B cell (primary cell): ENCODE results near the gene HDLBP. TPM values are rescaled to one million over a fixed set of nuclear protein-coding genes. Genes with fewer than 3 reads are reported as not detected.

ENCODE experiments used
- ATAC-seq: fragments of 200-7000 bp; cut with Tn5 transposase; one replicate; pipeline ENCODE4 v1.10.0; 2021; ENCODE audit warnings: low read depth, mild to moderate bottlenecking, moderate number of reproducible peaks, moderate library complexity
- CTCF ChIA-PET: fragments of 350-600 bp; sonication (Branson Sonifier 250); formaldehyde crosslinking; loops from one replicate; lab custom pipeline; 2021; ENCODE audit warnings: antibody characterized with exemption, inconsistent platforms; lab: Charles Lee
- POLR2A ChIA-PET: fragments of 350-600 bp; sonication (Branson Sonifier 250); formaldehyde crosslinking; loops from one replicate; lab custom pipeline; 2021; ENCODE audit warnings: antibody characterized with exemption; lab: Charles Lee
- DNase-seq: peaks from one replicate; pipeline ENCODE4 v3.0.0; 2013
- H2AFZ ChIP-seq: 2 replicates; pipeline ENCODE4 v1.6.1; 2012; ENCODE audit warnings: mild to moderate bottlenecking, low read depth, low read length; ENCODE audit not compliant: insufficient read depth, poor library complexity, severe bottlenecking
- H3K27ac ChIP-seq, 2 donors: 1 replicate in 1 of 2; 2 replicates in 1 of 2; pipeline ENCODE4 v1.5.1; 2012 to 2013; ENCODE audit warnings: low read length in 2 of 2, mild to moderate bottlenecking in 2 of 2, moderate library complexity in 1 of 2
- H3K27me3 ChIP-seq, 4 experiments: fragments of 200-600 bp in 1 of 4; sonication (generic) in 1 of 4; replicated peaks in 1 of 4; 1 replicate in 2 of 4; 2 replicates in 2 of 4; pipeline versions ENCODE4 v1.6.1 to v1.7.0; 2013 to 2016; ENCODE audit warnings: low read length in 3 of 4, mild to moderate bottlenecking in 2 of 4, mixed read lengths in 1 of 4, moderate library complexity in 1 of 4; ENCODE audit not compliant: insufficient read depth in 4 of 4, control insufficient read depth in 3 of 4; ENCODE audit errors: control extremely low read depth in 1 of 4
- H3K36me3 ChIP-seq, 2 experiments: replicated peaks in 1 of 2; 1 replicate in 1 of 2; 2 replicates in 1 of 2; pipeline versions ENCODE4 v1.6.1 to v1.7.1; 2013; ENCODE audit warnings: low read length in 1 of 2; ENCODE audit not compliant: insufficient read depth in 2 of 2, control insufficient read depth in 1 of 2; ENCODE audit errors: control extremely low read depth in 1 of 2, extremely low read depth in 1 of 2
- H3K4me1 ChIP-seq, 2 donors: fragments of 200-600 bp in 1 of 2; sonication (generic) in 1 of 2; 1 replicate in 1 of 2; 2 replicates in 1 of 2; pipeline versions ENCODE4 v1.5.1 to v1.6.1; 2013 to 2017; ENCODE audit warnings: low read length in 2 of 2; ENCODE audit not compliant: control insufficient read depth in 2 of 2, insufficient read depth in 2 of 2
- H3K4me2 ChIP-seq: replicated peaks from 2 replicates; pipeline ENCODE3; 2012; ENCODE audit warnings: mild to moderate bottlenecking, low read depth, low read length; ENCODE audit not compliant: poor library complexity, severe bottlenecking
- H3K4me3 ChIP-seq, 5 experiments: fragments of 200-600 bp in 1 of 5; sonication (generic) in 1 of 5; 1 replicate in 3 of 5; 2 replicates in 2 of 5; pipeline versions ENCODE4 v1.5.1 to v1.7.0; 2011 to 2016; ENCODE audit warnings: low read length in 4 of 5, mild to moderate bottlenecking in 4 of 5, low read depth in 2 of 5, control low read depth in 1 of 5, moderate library complexity in 1 of 5; ENCODE audit not compliant: insufficient read depth in 1 of 5; ENCODE audit errors: control extremely low read depth in 1 of 5, extremely low read depth in 1 of 5
- H3K79me2 ChIP-seq: fragments of 200-600 bp; sonication (generic); one replicate; pipeline ENCODE4 v1.6.0; 2016; ENCODE audit warnings: low read length; ENCODE audit not compliant: control insufficient read depth, insufficient read depth
- H3K9ac ChIP-seq: fragments of 200-600 bp; sonication (generic); 2 replicates; pipeline ENCODE4 v1.6.1; 2017; ENCODE audit warnings: mild to moderate bottlenecking, low read length, moderate library complexity
- H3K9me3 ChIP-seq, 3 donors: one replicate each; pipeline versions ENCODE4 v1.6.1 to v1.7.1; 2013; ENCODE audit warnings: low read length in 2 of 3; ENCODE audit not compliant: control insufficient read depth in 2 of 3, insufficient read depth in 1 of 3; ENCODE audit errors: control extremely low read depth in 1 of 3
- H4K20me1 ChIP-seq: 2 replicates; pipeline ENCODE4 v1.6.0; 2012; ENCODE audit warnings: mild to moderate bottlenecking, low read length; ENCODE audit not compliant: insufficient read depth, control insufficient read depth, poor library complexity, severe bottlenecking
- H3K27ac Mint-ChIP-seq: one replicate; pipeline ENCODE4 v1.8.0; 2021; ENCODE audit warnings: mixed read lengths
- H3K27me3 Mint-ChIP-seq: one replicate; pipeline ENCODE4 v1.8.0; 2021; ENCODE audit warnings: mixed read lengths
- H3K4me1 Mint-ChIP-seq: one replicate; pipeline ENCODE4 v1.8.0; 2021; ENCODE audit warnings: mixed read lengths
- H3K4me3 Mint-ChIP-seq: one replicate; pipeline ENCODE4 v1.8.0; 2021; ENCODE audit warnings: mixed read lengths
- H3K9me3 Mint-ChIP-seq: one replicate; pipeline ENCODE4 v1.8.0; 2022; ENCODE audit warnings: mixed read lengths; ENCODE audit not compliant: insufficient read depth
- CTCF ChIP-seq: fragments of 200-600 bp; IDR thresholded peaks from one replicate; pipeline ENCODE4 v1.8.0; 2022; ENCODE audit warnings: antibody characterized with exemption, mild to moderate bottlenecking
- EZH2 ChIP-seq: IDR thresholded peaks from 2 replicates; pipeline ENCODE4 v1.6.1; 2012; ENCODE audit warnings: borderline replicate concordance, low read depth, mild to moderate bottlenecking, moderate library complexity, low read length; ENCODE audit not compliant: insufficient read depth, poor library complexity, severe bottlenecking
- WGBS: methylation state at CpG from one replicate; pipeline ENCODE4 v1.1.5; 2013; ENCODE audit warnings: missing lambda C conversion rate; ENCODE audit not compliant: insufficient coverage; 5-methylcytosine and 5-hydroxymethylcytosine counted together
- intact Hi-C: fragments of 100-400 bp; cut with micrococcal nuclease; formaldehyde crosslinking; loops from one replicate; pipeline ENCODE4 v1.10.0; 2022
- polyA plus RNA-seq: library from polyadenylated mRNA; depleted of rRNA; stranded (reverse); fragments of >200 nt; gene quantifications from 2 replicates; pipeline ENCODE4 v1.2.3, GENCODE V29; 2012
- total RNA-seq, 2 donors: library from RNA; stranded (reverse); fragments of 120-200 nt in 1 of 2; gene quantifications; 1 replicate in 1 of 2; 2 replicates in 1 of 2; pipeline versions ENCODE4 v1.2.3 to v1.2.4, GENCODE V29; 2013 to 2022

HDLBP gene
- total and polyA plus RNA-seq, 2 donors (not counting 1 experiment from before 2014, with no cell fraction given) = 55.1 to 127 TPM

GRCh38 chr2:241187101-241187917 lies 128.2 kb downstream of the HDLBP start:
- 68% methylated on average over 14 of the region's 14 CpGs for WGBS
- Histone ChIP-seq H3K4me1 (peaks cover 0 to 12% of the 10 kb centered on the region in 2 donors), H3K9ac (no peak overlapping the region), H3K27ac (no peak overlapping the region), H4K20me1 (no peaks in the 10 kb centered on the region), H2AFZ (no peak overlapping the region), H3K4me2 (no peak overlapping the region), H3K4me3 (no peak overlapping the region), H3K9me3 (peaks cover 0 to 3% (median 0%) of the 10 kb centered on the region in 3 donors), H3K27me3 (no peaks in the 10 kb centered on the region), H3K79me2 (no peaks in the 10 kb centered on the region), H3K36me3 (peaks cover 0 to 3% of the 10 kb centered on the region in 2 experiments)
- Mint-ChIP-seq H3K4me3 (no peak overlapping the region), H3K9me3 (no peaks in the 10 kb centered on the region), H3K4me1 (peaks cover 7% of the 10 kb centered on the region), H3K27ac (no peak overlapping the region), H3K27me3 (no peaks in the 10 kb centered on the region)
- DNase-seq = no peak
- ATAC-seq = no peak
- ChIA-PET CTCF (interaction anchor here (1.7 kb wide), 1 partner anchor 204 kb away, joined by 5 read pairs; no protein-coding TSS in a partner anchor), POLR2A (no interaction called here)
- intact Hi-C loops = no loop called here
- TF ChIP-seq CTCF = no peak
- no peak for TF ChIP-seq EZH2

- Mint-ChIP-seq H3K4me1 (peaks cover 7% of the 10 kb centered on the region), H3K4me3 (no peak overlapping the region), H3K9me3 (no peaks in the 10 kb centered on the region), H3K27me3 (no peaks in the 10 kb centered on the region), H3K27ac (no peak overlapping the region)
- ATAC-seq (no peak), DNase-seq (no peak)
- Histone ChIP-seq H3K27ac (no peak overlapping the region), H3K9ac (no peak overlapping the region), H4K20me1 (no peaks in the 10 kb centered on the region), H2AFZ (no peak overlapping the region), H3K79me2 (no peaks in the 10 kb centered on the region), H3K36me3 (peaks cover 0 to 3% of the 10 kb centered on the region in 2 experiments), H3K4me2 (no peak overlapping the region), H3K9me3 (peaks cover 0 to 3% (median 0%) of the 10 kb centered on the region in 3 donors), H3K27me3 (no peaks in the 10 kb centered on the region), H3K4me1 (peaks cover 0 to 12% of the 10 kb centered on the region in 2 donors), H3K4me3 (no peak overlapping the region)
- POLR2A ChIA-PET = no interaction called here
- CTCF ChIA-PET = no interaction called here
- no peak for TF ChIP-seq CTCF
- no peak for TF ChIP-seq EZH2
- 91% methylated on average over 6 of the region's 11 CpGs for WGBS
- intact Hi-C loops = no loop called here
Measured at GRCh38 chr2:241185961-241186360, 129.5 kb downstream of the HDLBP start.
